Stomach (tissue), 9 donors: ENCODE measurements around the gene ATAD3B. TPM values are rescaled to one million over a fixed set of nuclear protein-coding genes. Genes with fewer than 3 reads are reported as not detected.
"Not testable (repeated sequence)": the region's sequence is repeated elsewhere in the genome, so short reads cannot be mapped to it uniquely, and the experiment has no call there.

ENCODE experiments used
- DNase-seq, 2 donors: peaks; one replicate each; pipeline versions ENCODE4 v3.0.0 to v3.0.0-alpha.2; 2013 to 2019
- H3K27ac ChIP-seq, 5 donors: fragments of 200-600 bp in 4 of 5; sonication (generic) in 4 of 5; one replicate each; pipeline ENCODE4 v1.5.1; 2013 to 2019; ENCODE audit warnings: mild to moderate bottlenecking in 1 of 5, moderate library complexity in 1 of 5
- H3K27me3 ChIP-seq, 3 donors: fragments of 200-600 bp; sonication (generic); one replicate each; pipeline ENCODE4 v1.5.1; 2017 to 2019; ENCODE audit warnings: mixed run types in 1 of 3
- H3K36me3 ChIP-seq, 4 donors: fragments of 200-600 bp; sonication (generic); 1 replicate in 3 of 4; 2 replicates in 1 of 4; pipeline ENCODE4 v1.5.1; 2016 to 2019
- H3K4me1 ChIP-seq, 4 donors: fragments of 200-600 bp; sonication (generic); one replicate each; pipeline ENCODE4 v1.5.1; 2016 to 2019
- H3K4me3 ChIP-seq, 4 donors: fragments of 200-600 bp; sonication (generic) in 3 of 4; one replicate each; pipeline ENCODE4 v1.5.1; 2016 to 2019; ENCODE audit warnings: mild to moderate bottlenecking in 1 of 4
- H3K9me3 ChIP-seq, 4 donors: fragments of 200-600 bp; sonication (generic); one replicate each; pipeline ENCODE4 v1.5.1; 2016 to 2019
- EP300 ChIP-seq: sonication (generic); formaldehyde crosslinking; IDR thresholded peaks from one replicate; pipeline ENCODE4 v1.6.1; 2017; ENCODE audit warnings: antibody characterized with exemption
- POLR2A ChIP-seq, 4 donors: fragments of 450-650 bp; IDR thresholded peaks; one replicate each; pipeline ENCODE4 v1.6.1; 2016; ENCODE audit warnings: antibody characterized with exemption in 4 of 4, control low read depth in 2 of 4, mild to moderate bottlenecking in 1 of 4, moderate library complexity in 1 of 4
- POLR2AphosphoS5 ChIP-seq, 3 donors: sonication (generic); formaldehyde crosslinking; IDR thresholded peaks; one replicate each; pipeline ENCODE4 v1.6.1; 2016; ENCODE audit warnings: antibody characterized with exemption in 3 of 3
- WGBS, 5 donors: extraction: QIAGEN DNeasy Blood & Tissue Kit in 3 of 5; methylation state at CpG; one replicate each; pipeline versions ENCODE4 v1.1.5 to v1.1.7; 2013 to 2018; 5-methylcytosine and 5-hydroxymethylcytosine counted together
- intact Hi-C: fragments of 100-400 bp; cut with DNase I; formaldehyde crosslinking; loops from one replicate; pipeline ENCODE4 v1.15.1; 2023; ENCODE audit warnings: low total_unique reads
- polyA plus RNA-seq, 3 donors: library from polyadenylated mRNA; stranded (reverse); fragments of 200-250 nt; gene quantifications; one replicate each; pipeline ENCODE4 v1.2.3, GENCODE V29; 2013
- total RNA-seq, 5 donors: library from RNA; depleted of rRNA; stranded (reverse); fragments of >200 nt; gene quantifications; one replicate each; pipeline versions ENCODE4 v1.1.0 to v1.2.3, GENCODE V29; 2014 to 2016
- TF ChIP-seq, protein P1 (sequence below), 7 experiments: fragments of 450-650 bp in 4 of 7; fragments of 200-600 bp in 3 of 7; sonication (generic) in 3 of 7; IDR thresholded peaks; one replicate each; pipeline ENCODE4 v1.5.1; 2016 to 2019; ENCODE audit warnings: antibody characterized with exemption in 7 of 7, control low read depth in 2 of 7, mild to moderate bottlenecking in 1 of 7
- donor health status: healthy with polysubstance abuse.
- donor health status: Bipolar disorder and iron deficiency.
- donor health status: healthy.

The ATAD3B gene
- total and polyA plus RNA-seq, 8 donors: 8.2 to 91.5 (median 21.1) TPM

DNA sequence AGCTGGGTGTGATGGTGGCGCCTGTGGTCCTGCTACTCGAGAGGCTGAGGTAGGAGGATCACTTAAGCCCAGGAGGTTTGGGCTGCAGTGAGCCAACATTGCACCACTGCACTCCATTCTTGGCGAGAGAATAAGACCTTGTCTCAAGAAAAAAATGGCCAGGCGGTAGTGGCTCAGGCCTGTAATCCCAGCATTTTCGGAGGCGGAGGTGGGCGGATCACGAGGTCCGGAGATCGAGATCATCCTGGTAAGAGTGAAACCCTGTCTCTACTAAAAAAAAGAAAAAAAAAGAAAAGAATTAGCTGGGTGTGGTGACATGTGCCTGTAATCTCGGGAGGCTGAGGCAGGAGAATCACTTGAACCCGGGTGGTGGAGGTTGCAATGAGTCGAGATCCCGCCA is 11.3 kb downstream of the ATAD3B start:
- 96 to 98% (median 96%) methylated on average over 14 of the region's 14 CpGs for WGBS, 5 donors
- Histone ChIP-seq H3K9me3 (no peaks in the 10 kb centered on the region), H3K36me3 (peaks cover 61 to 89% (median 85%) of the 10 kb centered on the region in 4 donors), H3K4me3 (no peak overlapping the region), H3K4me1 (no peaks in the 10 kb centered on the region), H3K27ac (no peak overlapping the region), H3K27me3 (no peaks in the 10 kb centered on the region)
- intact Hi-C loops: no loop called here
- no peak for DNase-seq
- TF ChIP-seq POLR2AphosphoS5 (IDR thresholded peaks at IDR 0.05): no peak
- no peak for TF ChIP-seq EP300
- TF ChIP-seq POLR2A (IDR thresholded peaks at IDR 0.05): no peak
- TF ChIP-seq, protein P1, sequence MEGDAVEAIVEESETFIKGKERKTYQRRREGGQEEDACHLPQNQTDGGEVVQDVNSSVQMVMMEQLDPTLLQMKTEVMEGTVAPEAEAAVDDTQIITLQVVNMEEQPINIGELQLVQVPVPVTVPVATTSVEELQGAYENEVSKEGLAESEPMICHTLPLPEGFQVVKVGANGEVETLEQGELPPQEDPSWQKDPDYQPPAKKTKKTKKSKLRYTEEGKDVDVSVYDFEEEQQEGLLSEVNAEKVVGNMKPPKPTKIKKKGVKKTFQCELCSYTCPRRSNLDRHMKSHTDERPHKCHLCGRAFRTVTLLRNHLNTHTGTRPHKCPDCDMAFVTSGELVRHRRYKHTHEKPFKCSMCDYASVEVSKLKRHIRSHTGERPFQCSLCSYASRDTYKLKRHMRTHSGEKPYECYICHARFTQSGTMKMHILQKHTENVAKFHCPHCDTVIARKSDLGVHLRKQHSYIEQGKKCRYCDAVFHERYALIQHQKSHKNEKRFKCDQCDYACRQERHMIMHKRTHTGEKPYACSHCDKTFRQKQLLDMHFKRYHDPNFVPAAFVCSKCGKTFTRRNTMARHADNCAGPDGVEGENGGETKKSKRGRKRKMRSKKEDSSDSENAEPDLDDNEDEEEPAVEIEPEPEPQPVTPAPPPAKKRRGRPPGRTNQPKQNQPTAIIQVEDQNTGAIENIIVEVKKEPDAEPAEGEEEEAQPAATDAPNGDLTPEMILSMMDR (IDR thresholded peaks at IDR 0.05): no peak

GRCh38 chr1:1483714-1484113 is 12.1 kb downstream of the ATAD3B start:
- intact Hi-C loops: no loop called here
- TF ChIP-seq POLR2A (IDR thresholded peaks at IDR 0.05) (no peak), EP300 (no peak), POLR2AphosphoS5 (IDR thresholded peaks at IDR 0.05) (no peak)
- TF ChIP-seq, protein P1 (IDR thresholded peaks at IDR 0.05): no peak
- Histone ChIP-seq H3K4me1 (no peaks in the 10 kb centered on the region), H3K4me3 (no peak overlapping the region), H3K9me3 (no peaks in the 10 kb centered on the region), H3K36me3 (peaks cover 57 to 91% (median 87%) of the 10 kb centered on the region in 4 donors), H3K27ac (no peak overlapping the region), H3K27me3 (no peaks in the 10 kb centered on the region)
- no peak for DNase-seq
- WGBS, 5 donors: 86 to 98% (median 94%) methylated on average over 14 to 16 of the region's 16 CpGs

DNA sequence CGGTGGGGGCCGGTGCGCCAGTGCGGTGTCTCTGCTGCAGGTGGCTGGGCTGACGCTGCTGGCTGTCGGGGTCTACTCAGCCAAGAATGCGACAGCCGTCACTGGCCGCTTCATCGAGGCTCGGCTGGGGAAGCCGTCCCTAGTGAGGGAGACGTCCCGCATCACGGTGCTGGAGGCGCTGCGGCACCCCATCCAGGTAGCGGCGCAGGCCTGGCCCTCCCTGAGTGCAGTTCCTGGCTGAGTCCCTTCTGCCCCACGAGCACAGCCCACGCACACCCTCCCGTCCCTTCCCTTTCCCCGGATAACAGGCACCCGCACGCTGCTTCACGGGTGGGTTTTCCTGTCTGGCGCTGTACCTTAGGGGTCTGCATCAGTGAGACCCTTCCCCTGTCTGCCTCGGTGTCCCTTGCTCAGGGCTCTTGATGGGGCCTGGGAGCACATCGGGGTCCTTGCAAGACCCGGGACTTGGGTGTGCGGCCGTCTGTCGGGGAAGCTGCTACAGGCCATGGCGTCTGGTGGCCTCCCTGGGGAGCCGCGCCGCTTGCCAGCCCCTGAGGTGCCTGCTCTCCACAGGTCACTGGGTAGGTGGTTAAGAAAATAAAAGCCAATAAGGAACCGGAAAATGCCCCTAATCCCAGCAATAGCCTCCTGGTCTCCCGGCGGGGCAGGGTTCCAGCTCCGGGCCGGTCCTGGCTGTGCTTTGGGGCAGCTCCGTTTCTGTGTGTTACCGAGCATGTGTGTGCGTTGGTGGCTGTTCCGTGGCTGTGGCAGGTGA is 13.6 kb downstream of the ATAD3B start:
- H3K9me3 ChIP-seq, intact Hi-C loops, H3K4me1 ChIP-seq, H3K27me3 ChIP-seq, H3K27ac ChIP-seq, H3K4me3 ChIP-seq, DNase-seq: not testable (repeated sequence)
- H3K36me3 ChIP-seq: peaks cover 60 to 93% (median 90%) of the 10 kb centered on the region in 4 donors
- 95 to 97% (median 97%) methylated on average over 23 to 42 of the region's 46 CpGs for WGBS, 5 donors

DNA sequence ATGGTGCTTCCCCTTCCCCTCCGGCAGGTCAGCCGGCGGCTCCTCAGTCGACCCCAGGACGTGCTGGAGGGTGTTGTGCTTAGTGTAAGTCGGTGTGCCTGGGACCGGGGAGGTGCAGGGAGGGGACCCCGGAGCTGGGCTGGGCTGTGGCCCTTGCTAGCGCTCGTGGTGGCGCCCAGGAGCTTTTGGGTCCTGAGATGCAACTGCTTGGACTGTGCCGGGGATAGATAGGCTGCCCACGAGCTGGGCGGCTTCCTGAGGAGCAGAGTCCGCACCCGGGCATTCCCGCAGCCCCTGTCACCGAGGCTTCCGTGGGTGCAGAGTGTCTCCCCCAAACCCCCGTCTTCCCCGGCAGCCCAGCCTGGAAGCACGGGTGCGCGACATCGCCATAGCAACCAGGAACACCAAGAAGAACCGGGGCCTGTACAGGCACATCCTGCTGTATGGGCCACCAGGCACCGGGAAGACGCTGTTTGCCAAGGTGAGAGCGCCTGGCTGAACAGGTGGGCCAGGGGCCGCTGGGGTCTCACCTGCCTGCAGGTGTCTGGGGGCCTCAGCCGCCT is 14.3 kb downstream of the ATAD3B start:
- H3K27ac ChIP-seq, H3K9me3 ChIP-seq, H3K4me1 ChIP-seq, H3K4me3 ChIP-seq, H3K27me3 ChIP-seq, intact Hi-C loops, DNase-seq: not testable (repeated sequence)
- 90 to 96% (median 93%) methylated on average over 18 to 31 of the region's 31 CpGs for WGBS, 5 donors
- H3K36me3 ChIP-seq: peaks cover 61 to 93% (median 91%) of the 10 kb centered on the region in 4 donors

DNA sequence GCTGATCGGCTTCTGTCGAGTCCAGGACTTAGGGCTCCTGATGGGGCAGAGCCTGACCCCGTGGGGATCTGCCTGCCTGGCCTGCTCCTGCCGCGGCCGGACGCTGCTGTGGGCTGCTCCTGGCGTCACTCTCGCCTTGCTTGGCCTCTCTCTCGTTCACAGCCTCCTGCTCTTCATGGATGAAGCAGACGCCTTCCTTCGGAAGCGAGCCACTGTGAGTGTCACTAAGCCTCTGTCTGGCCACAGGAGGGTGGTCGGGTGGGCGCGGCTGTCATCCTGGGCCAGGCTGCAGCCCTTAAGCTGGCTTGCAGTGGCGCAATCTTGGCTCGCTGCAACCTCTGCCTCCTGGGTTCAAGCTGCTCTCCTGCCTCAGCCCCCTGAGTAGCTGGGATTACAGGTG is 16.1 kb downstream of the ATAD3B start:
- intact Hi-C loops: no loop called here
- no peaks in the 10 kb centered on the region for H3K27me3 ChIP-seq
- H3K4me3 ChIP-seq: no peak overlapping the region
- 85 to 98% (median 95%) methylated on average over 2 to 18 of the region's 18 CpGs for WGBS, 5 donors
- no peak for DNase-seq
- peaks cover 57 to 100% (median 97%) of the 10 kb centered on the region in 4 donors for H3K36me3 ChIP-seq
- H3K9me3 ChIP-seq: peaks cover 0 to 11% (median 3%) of the 10 kb centered on the region in 4 donors
- H3K4me1 ChIP-seq: no peaks in the 10 kb centered on the region
- no peak for TF ChIP-seq EP300
- no peak for TF ChIP-seq POLR2A (IDR thresholded peaks at IDR 0.05)
- no peak for TF ChIP-seq POLR2AphosphoS5 (IDR thresholded peaks at IDR 0.05)
- TF ChIP-seq, protein P1 (IDR thresholded peaks at IDR 0.05): no peak
- no peak overlapping the region for H3K27ac ChIP-seq
